B cell (primary cell): ENCODE results near the gene CHKA. TPM values are rescaled to one million over a fixed set of nuclear protein-coding genes. Genes with fewer than 3 reads are reported as not detected.
A peak's percentile ranks its signal among the peaks of the same experiment; 100 is the strongest.

ENCODE experiments used
- ATAC-seq: fragments of 200-7000 bp; cut with Tn5 transposase; one replicate; pipeline ENCODE4 v1.10.0; 2021; ENCODE audit warnings: low read depth, mild to moderate bottlenecking, moderate number of reproducible peaks, moderate library complexity
- CTCF ChIA-PET: fragments of 350-600 bp; sonication (Branson Sonifier 250); formaldehyde crosslinking; loops from one replicate; lab custom pipeline; 2021; ENCODE audit warnings: antibody characterized with exemption, inconsistent platforms; lab: Charles Lee
- POLR2A ChIA-PET: fragments of 350-600 bp; sonication (Branson Sonifier 250); formaldehyde crosslinking; loops from one replicate; lab custom pipeline; 2021; ENCODE audit warnings: antibody characterized with exemption; lab: Charles Lee
- DNase-seq: peaks from one replicate; pipeline ENCODE4 v3.0.0; 2013
- H2AFZ ChIP-seq: 2 replicates; pipeline ENCODE4 v1.6.1; 2012; ENCODE audit warnings: mild to moderate bottlenecking, low read depth, low read length; ENCODE audit not compliant: insufficient read depth, poor library complexity, severe bottlenecking
- H3K27ac ChIP-seq, 2 donors: 1 replicate in 1 of 2; 2 replicates in 1 of 2; pipeline ENCODE4 v1.5.1; 2012 to 2013; ENCODE audit warnings: low read length in 2 of 2, mild to moderate bottlenecking in 2 of 2, moderate library complexity in 1 of 2
- H3K27me3 ChIP-seq, 4 experiments: fragments of 200-600 bp in 1 of 4; sonication (generic) in 1 of 4; replicated peaks in 1 of 4; 1 replicate in 2 of 4; 2 replicates in 2 of 4; pipeline versions ENCODE4 v1.6.1 to v1.7.0; 2013 to 2016; ENCODE audit warnings: low read length in 3 of 4, mild to moderate bottlenecking in 2 of 4, mixed read lengths in 1 of 4, moderate library complexity in 1 of 4; ENCODE audit not compliant: insufficient read depth in 4 of 4, control insufficient read depth in 3 of 4; ENCODE audit errors: control extremely low read depth in 1 of 4
- H3K36me3 ChIP-seq, 2 experiments: replicated peaks in 1 of 2; 1 replicate in 1 of 2; 2 replicates in 1 of 2; pipeline versions ENCODE4 v1.6.1 to v1.7.1; 2013; ENCODE audit warnings: low read length in 1 of 2; ENCODE audit not compliant: insufficient read depth in 2 of 2, control insufficient read depth in 1 of 2; ENCODE audit errors: control extremely low read depth in 1 of 2, extremely low read depth in 1 of 2
- H3K4me1 ChIP-seq, 2 donors: fragments of 200-600 bp in 1 of 2; sonication (generic) in 1 of 2; 1 replicate in 1 of 2; 2 replicates in 1 of 2; pipeline versions ENCODE4 v1.5.1 to v1.6.1; 2013 to 2017; ENCODE audit warnings: low read length in 2 of 2; ENCODE audit not compliant: control insufficient read depth in 2 of 2, insufficient read depth in 2 of 2
- H3K4me2 ChIP-seq: replicated peaks from 2 replicates; pipeline ENCODE3; 2012; ENCODE audit warnings: mild to moderate bottlenecking, low read depth, low read length; ENCODE audit not compliant: poor library complexity, severe bottlenecking
- H3K4me3 ChIP-seq, 5 experiments: fragments of 200-600 bp in 1 of 5; sonication (generic) in 1 of 5; 1 replicate in 3 of 5; 2 replicates in 2 of 5; pipeline versions ENCODE4 v1.5.1 to v1.7.0; 2011 to 2016; ENCODE audit warnings: low read length in 4 of 5, mild to moderate bottlenecking in 4 of 5, low read depth in 2 of 5, control low read depth in 1 of 5, moderate library complexity in 1 of 5; ENCODE audit not compliant: insufficient read depth in 1 of 5; ENCODE audit errors: control extremely low read depth in 1 of 5, extremely low read depth in 1 of 5
- H3K79me2 ChIP-seq: fragments of 200-600 bp; sonication (generic); one replicate; pipeline ENCODE4 v1.6.0; 2016; ENCODE audit warnings: low read length; ENCODE audit not compliant: control insufficient read depth, insufficient read depth
- H3K9ac ChIP-seq: fragments of 200-600 bp; sonication (generic); 2 replicates; pipeline ENCODE4 v1.6.1; 2017; ENCODE audit warnings: mild to moderate bottlenecking, low read length, moderate library complexity
- H3K9me3 ChIP-seq, 3 donors: one replicate each; pipeline versions ENCODE4 v1.6.1 to v1.7.1; 2013; ENCODE audit warnings: low read length in 2 of 3; ENCODE audit not compliant: control insufficient read depth in 2 of 3, insufficient read depth in 1 of 3; ENCODE audit errors: control extremely low read depth in 1 of 3
- H4K20me1 ChIP-seq: 2 replicates; pipeline ENCODE4 v1.6.0; 2012; ENCODE audit warnings: mild to moderate bottlenecking, low read length; ENCODE audit not compliant: insufficient read depth, control insufficient read depth, poor library complexity, severe bottlenecking
- H3K27ac Mint-ChIP-seq: one replicate; pipeline ENCODE4 v1.8.0; 2021; ENCODE audit warnings: mixed read lengths
- H3K27me3 Mint-ChIP-seq: one replicate; pipeline ENCODE4 v1.8.0; 2021; ENCODE audit warnings: mixed read lengths
- H3K4me1 Mint-ChIP-seq: one replicate; pipeline ENCODE4 v1.8.0; 2021; ENCODE audit warnings: mixed read lengths
- H3K4me3 Mint-ChIP-seq: one replicate; pipeline ENCODE4 v1.8.0; 2021; ENCODE audit warnings: mixed read lengths
- H3K9me3 Mint-ChIP-seq: one replicate; pipeline ENCODE4 v1.8.0; 2022; ENCODE audit warnings: mixed read lengths; ENCODE audit not compliant: insufficient read depth
- EZH2 ChIP-seq: IDR thresholded peaks from 2 replicates; pipeline ENCODE4 v1.6.1; 2012; ENCODE audit warnings: borderline replicate concordance, low read depth, mild to moderate bottlenecking, moderate library complexity, low read length; ENCODE audit not compliant: insufficient read depth, poor library complexity, severe bottlenecking
- WGBS: methylation state at CpG from one replicate; pipeline ENCODE4 v1.1.5; 2013; ENCODE audit warnings: missing lambda C conversion rate; ENCODE audit not compliant: insufficient coverage; 5-methylcytosine and 5-hydroxymethylcytosine counted together
- intact Hi-C: fragments of 100-400 bp; cut with micrococcal nuclease; formaldehyde crosslinking; loops from one replicate; pipeline ENCODE4 v1.10.0; 2022
- polyA plus RNA-seq: library from polyadenylated mRNA; depleted of rRNA; stranded (reverse); fragments of >200 nt; gene quantifications from 2 replicates; pipeline ENCODE4 v1.2.3, GENCODE V29; 2012
- total RNA-seq, 2 donors: library from RNA; stranded (reverse); fragments of 120-200 nt in 1 of 2; gene quantifications; 1 replicate in 1 of 2; 2 replicates in 1 of 2; pipeline versions ENCODE4 v1.2.3 to v1.2.4, GENCODE V29; 2013 to 2022
- TF ChIP-seq, protein P1 (sequence below): fragments of 200-600 bp; IDR thresholded peaks from one replicate; pipeline ENCODE4 v1.8.0; 2022; ENCODE audit warnings: antibody characterized with exemption, mild to moderate bottlenecking

The CHKA gene
- total and polyA plus RNA-seq, 2 donors (not counting 1 experiment from before 2014, with no cell fraction given): 10.6 to 20.6 TPM

DNA sequence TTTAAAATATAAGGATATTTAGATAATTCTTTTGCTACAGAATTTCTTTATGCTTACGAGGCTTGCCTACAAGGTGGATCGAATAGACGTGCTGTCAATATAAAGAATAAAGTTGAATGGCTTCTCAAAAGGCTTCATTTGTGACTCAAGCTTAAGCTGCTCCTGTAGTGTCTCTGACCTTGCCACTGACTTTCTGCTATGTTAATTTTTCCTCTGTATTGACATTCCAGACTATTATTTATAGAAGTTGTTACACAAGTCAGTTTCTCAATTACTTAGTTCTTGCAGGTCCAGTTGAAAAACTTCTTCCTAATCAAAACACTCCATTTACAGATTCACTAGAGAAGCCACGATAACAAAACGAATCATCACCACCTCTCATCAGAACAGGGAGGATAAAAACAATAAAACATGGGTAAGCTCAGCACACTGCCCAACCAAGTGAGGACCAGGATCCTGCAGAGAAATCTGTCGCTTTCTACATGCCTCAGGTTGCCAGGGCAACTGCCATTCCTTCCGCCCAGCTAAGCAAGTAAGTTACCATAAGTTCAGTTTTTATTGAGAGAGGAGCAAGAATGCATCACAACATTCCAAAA lies 39.0 kb upstream of the CHKA start:
- no peaks in the 10 kb centered on the region for H3K4me1 ChIP-seq
- H3K9me3 ChIP-seq: no peaks in the 10 kb centered on the region
- H3K4me1 Mint-ChIP-seq: no peaks in the 10 kb centered on the region
- no peaks in the 10 kb centered on the region for H4K20me1 ChIP-seq
- no peaks in the 10 kb centered on the region for H3K27me3 Mint-ChIP-seq
- H3K27me3 ChIP-seq: no peaks in the 10 kb centered on the region
- peak overlapping the region; percentile 0 for H3K27ac Mint-ChIP-seq
- intact Hi-C loops: no loop called here
- 85% methylated on average over 4 of the region's 7 CpGs for WGBS
- no peak overlapping the region for H3K4me3 ChIP-seq
- POLR2A ChIA-PET: no interaction called here
- H3K4me3 Mint-ChIP-seq: no peak overlapping the region
- TF ChIP-seq, protein P1, sequence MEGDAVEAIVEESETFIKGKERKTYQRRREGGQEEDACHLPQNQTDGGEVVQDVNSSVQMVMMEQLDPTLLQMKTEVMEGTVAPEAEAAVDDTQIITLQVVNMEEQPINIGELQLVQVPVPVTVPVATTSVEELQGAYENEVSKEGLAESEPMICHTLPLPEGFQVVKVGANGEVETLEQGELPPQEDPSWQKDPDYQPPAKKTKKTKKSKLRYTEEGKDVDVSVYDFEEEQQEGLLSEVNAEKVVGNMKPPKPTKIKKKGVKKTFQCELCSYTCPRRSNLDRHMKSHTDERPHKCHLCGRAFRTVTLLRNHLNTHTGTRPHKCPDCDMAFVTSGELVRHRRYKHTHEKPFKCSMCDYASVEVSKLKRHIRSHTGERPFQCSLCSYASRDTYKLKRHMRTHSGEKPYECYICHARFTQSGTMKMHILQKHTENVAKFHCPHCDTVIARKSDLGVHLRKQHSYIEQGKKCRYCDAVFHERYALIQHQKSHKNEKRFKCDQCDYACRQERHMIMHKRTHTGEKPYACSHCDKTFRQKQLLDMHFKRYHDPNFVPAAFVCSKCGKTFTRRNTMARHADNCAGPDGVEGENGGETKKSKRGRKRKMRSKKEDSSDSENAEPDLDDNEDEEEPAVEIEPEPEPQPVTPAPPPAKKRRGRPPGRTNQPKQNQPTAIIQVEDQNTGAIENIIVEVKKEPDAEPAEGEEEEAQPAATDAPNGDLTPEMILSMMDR: no peak
- no peak for TF ChIP-seq EZH2
- no peaks in the 10 kb centered on the region for H3K9me3 Mint-ChIP-seq
- peaks cover 7 to 41% of the 10 kb centered on the region in 2 experiments for H3K36me3 ChIP-seq
- DNase-seq (no peak), ATAC-seq (no peak)
- no peak overlapping the region for H3K27ac ChIP-seq
- H3K4me2 ChIP-seq: no peak overlapping the region
- no peak overlapping the region for H2AFZ ChIP-seq
- no peak overlapping the region for H3K9ac ChIP-seq
- no peaks in the 10 kb centered on the region for H3K79me2 ChIP-seq
- CTCF ChIA-PET: no interaction called here

DNA sequence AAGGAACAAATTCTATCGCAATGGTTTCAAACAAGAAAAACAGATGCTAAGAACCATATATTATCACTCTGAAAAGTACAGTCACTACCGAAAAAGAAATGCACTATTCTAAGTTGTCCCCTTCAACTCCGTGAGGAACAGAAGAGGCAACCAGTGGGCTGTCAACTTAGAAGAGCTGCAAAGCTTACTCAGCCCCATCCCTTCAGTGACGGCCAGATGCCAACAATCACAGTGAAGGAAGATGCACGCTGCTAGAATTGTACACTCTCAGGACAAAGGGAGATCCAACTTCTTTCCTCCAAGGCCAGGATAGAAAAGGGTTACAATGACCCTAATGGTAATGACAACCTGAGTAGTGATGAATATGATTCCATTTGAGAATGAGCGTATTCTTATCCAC lies 38.5 kb upstream of the CHKA start:
- no peaks in the 10 kb centered on the region for H3K4me1 Mint-ChIP-seq
- Histone ChIP-seq H3K27ac (no peak overlapping the region), H3K79me2 (no peaks in the 10 kb centered on the region), H2AFZ (no peak overlapping the region), H3K27me3 (no peaks in the 10 kb centered on the region), H3K4me1 (no peaks in the 10 kb centered on the region), H3K36me3 (peaks cover 7 to 37% of the 10 kb centered on the region in 2 experiments), H3K4me2 (no peak overlapping the region), H4K20me1 (no peaks in the 10 kb centered on the region), H3K9me3 (no peaks in the 10 kb centered on the region), H3K4me3 (no peak overlapping the region), H3K9ac (no peak overlapping the region)
- DNase-seq (no peak), ATAC-seq (no peak)
- CTCF ChIA-PET: no interaction called here
- H3K4me3 Mint-ChIP-seq: no peak overlapping the region
- no peak overlapping the region for H3K27ac Mint-ChIP-seq
- no peaks in the 10 kb centered on the region for H3K9me3 Mint-ChIP-seq
- intact Hi-C loops: no loop called here
- no peaks in the 10 kb centered on the region for H3K27me3 Mint-ChIP-seq
- 93% methylated on average over 3 of the region's 6 CpGs for WGBS
- POLR2A ChIA-PET: interaction anchor here (0.6 kb wide), 1 partner anchor 204 kb away, joined by 3 read pairs; no protein-coding TSS in a partner anchor
- TF ChIP-seq, protein P1: no peak
- TF ChIP-seq EZH2: no peak
